SK-N-SH treated with all-trans-retinoic acid at 6 μM for 48 hours (cell line): Measurements from ENCODE around the gene SLC22A9.

Experiments
- ATAC-seq: fragments of 200-7000 bp; cut with Tn5 transposase; 3 replicates; pipeline ENCODE4 v1.9.1; 2020; ENCODE audit warnings: mild to moderate bottlenecking, moderate library complexity
- ARNTL ChIP-seq: fragments of 450-650 bp; formaldehyde crosslinking; IDR thresholded peaks from 2 replicates; pipeline ENCODE4 v1.5.0; 2020; ENCODE audit warnings: low read depth, mild to moderate bottlenecking, moderate library complexity, borderline replicate concordance
- BACH2 ChIP-seq: fragments of 250-450 bp; sonication (Bioruptor Pico); IDR thresholded peaks from 2 replicates; pipeline ENCODE4 v1.9.0; 2021; ENCODE audit warnings: mild to moderate bottlenecking, borderline replicate concordance
- CSDC2 ChIP-seq: fragments of 250-450 bp; sonication (Bioruptor Pico); IDR thresholded peaks from 2 replicates; pipeline ENCODE4 v1.5.0; 2020; ENCODE audit warnings: mild to moderate bottlenecking, moderate library complexity
- CSRNP3 ChIP-seq: fragments of 250-450 bp; sonication (Bioruptor Pico); IDR thresholded peaks from 2 replicates; pipeline ENCODE4 v1.5.1; 2021; ENCODE audit warnings: mild to moderate bottlenecking, moderate library complexity
- ESRRG ChIP-seq: fragments of 250-450 bp; sonication (Bioruptor Pico); IDR thresholded peaks from 2 replicates; pipeline ENCODE4 v1.6.1; 2021; ENCODE audit warnings: mild to moderate bottlenecking
- GLIS3 ChIP-seq: fragments of 250-450 bp; sonication (Bioruptor Pico); IDR thresholded peaks from 2 replicates; pipeline ENCODE4 v1.5.0; 2020; ENCODE audit warnings: mild to moderate bottlenecking, moderate library complexity
- ISL1 ChIP-seq: fragments of 250-450 bp; sonication (Bioruptor Pico); IDR thresholded peaks from 2 replicates; pipeline ENCODE4 v2.1.2; 2022; ENCODE audit warnings: mild to moderate bottlenecking, moderate library complexity
- OSR1 ChIP-seq: fragments of 250-450 bp; sonication (Bioruptor Pico); IDR thresholded peaks from 2 replicates; pipeline ENCODE4 v1.8.0; 2022; ENCODE audit warnings: moderate library complexity, mild to moderate bottlenecking, inconsistent platforms
- PPARA ChIP-seq: fragments of 250-450 bp; sonication (Bioruptor Pico); IDR thresholded peaks from 2 replicates; pipeline ENCODE4 v1.5.0; 2020; ENCODE audit warnings: mild to moderate bottlenecking, borderline replicate concordance
- RARB ChIP-seq: fragments of 250-450 bp; sonication (Bioruptor Pico); IDR thresholded peaks from 2 replicates; pipeline ENCODE4 v1.8.0; 2021; ENCODE audit warnings: mild to moderate bottlenecking, moderate library complexity
- TCF4 ChIP-seq: fragments of 250-450 bp; sonication (Bioruptor Pico); IDR thresholded peaks from 2 replicates; pipeline ENCODE4 v1.8.0; 2021; ENCODE audit warnings: mild to moderate bottlenecking, moderate library complexity, borderline replicate concordance
- TOX ChIP-seq: fragments of 250-450 bp; sonication (Bioruptor Pico); IDR thresholded peaks from 2 replicates; pipeline ENCODE4 v1.8.0; 2021; ENCODE audit warnings: mild to moderate bottlenecking, moderate library complexity, borderline replicate concordance
- ZFP30 ChIP-seq: fragments of 450-650 bp; formaldehyde crosslinking; IDR thresholded peaks from 2 replicates; pipeline ENCODE4 v1.5.0; 2022; ENCODE audit warnings: mild to moderate bottlenecking, moderate library complexity
- ZNF565 ChIP-seq: fragments of 450-650 bp; formaldehyde crosslinking; conservative IDR thresholded peaks from 2 replicates; pipeline ENCODE4 v1.5.0; 2020; ENCODE audit warnings: low read depth, mild to moderate bottlenecking, moderate library complexity
- ZNF70 ChIP-seq: fragments of 450-650 bp; formaldehyde crosslinking; IDR thresholded peaks from 2 replicates; pipeline ENCODE4 v1.5.0; 2020; ENCODE audit warnings: mild to moderate bottlenecking, moderate library complexity
- ZNF8 ChIP-seq: fragments of 450-650 bp; formaldehyde crosslinking; IDR thresholded peaks from 2 replicates; pipeline ENCODE4 v1.5.0; 2020; ENCODE audit warnings: mild to moderate bottlenecking, moderate library complexity
- TF ChIP-seq, protein P1 (sequence below): fragments of 250-450 bp; sonication (Bioruptor Pico); IDR thresholded peaks from 2 replicates; pipeline ENCODE4 v1.5.0; 2020; ENCODE audit warnings: mild to moderate bottlenecking, moderate library complexity
- TF ChIP-seq, protein P2 (sequence below): fragments of 250-450 bp; sonication (Bioruptor Pico); IDR thresholded peaks from 2 replicates; pipeline ENCODE4 v1.5.1; 2020; ENCODE audit warnings: low read depth, mild to moderate bottlenecking, moderate library complexity
- TF ChIP-seq, protein P3 (sequence below): fragments of 250-450 bp; sonication (Bioruptor Pico); IDR thresholded peaks from 2 replicates; pipeline ENCODE4 v1.8.0; 2021; ENCODE audit warnings: low read depth, mild to moderate bottlenecking, moderate library complexity, borderline replicate concordance
- TF ChIP-seq, protein P4 (sequence below): fragments of 250-450 bp; sonication (Bioruptor Pico); IDR thresholded peaks from 2 replicates; pipeline ENCODE4 v1.8.0; 2020; ENCODE audit warnings: mild to moderate bottlenecking, moderate library complexity, borderline replicate concordance

SLC22A9 gene

DNA sequence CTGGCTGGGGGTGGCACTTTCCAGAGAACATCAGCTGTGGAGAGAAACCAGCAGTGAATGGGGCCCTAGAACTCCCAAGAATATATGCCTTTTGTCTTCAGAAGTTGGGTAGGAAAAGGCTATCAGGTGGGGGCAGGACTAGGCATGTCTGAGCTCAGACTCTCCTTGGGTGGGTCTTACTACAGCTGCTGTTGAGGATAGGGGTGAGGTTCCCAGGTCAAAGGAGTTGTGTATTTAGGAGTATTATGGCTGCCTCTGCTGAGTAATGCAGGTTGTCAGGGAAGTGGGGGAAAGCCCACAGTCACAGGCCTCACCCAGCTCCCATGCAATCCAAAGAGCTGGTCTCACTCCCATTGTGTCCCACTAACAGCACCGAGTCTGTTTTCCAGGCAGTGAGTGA lies 26.1 kb downstream of the SLC22A9 start (continued):
- TF ChIP-seq, protein P1, sequence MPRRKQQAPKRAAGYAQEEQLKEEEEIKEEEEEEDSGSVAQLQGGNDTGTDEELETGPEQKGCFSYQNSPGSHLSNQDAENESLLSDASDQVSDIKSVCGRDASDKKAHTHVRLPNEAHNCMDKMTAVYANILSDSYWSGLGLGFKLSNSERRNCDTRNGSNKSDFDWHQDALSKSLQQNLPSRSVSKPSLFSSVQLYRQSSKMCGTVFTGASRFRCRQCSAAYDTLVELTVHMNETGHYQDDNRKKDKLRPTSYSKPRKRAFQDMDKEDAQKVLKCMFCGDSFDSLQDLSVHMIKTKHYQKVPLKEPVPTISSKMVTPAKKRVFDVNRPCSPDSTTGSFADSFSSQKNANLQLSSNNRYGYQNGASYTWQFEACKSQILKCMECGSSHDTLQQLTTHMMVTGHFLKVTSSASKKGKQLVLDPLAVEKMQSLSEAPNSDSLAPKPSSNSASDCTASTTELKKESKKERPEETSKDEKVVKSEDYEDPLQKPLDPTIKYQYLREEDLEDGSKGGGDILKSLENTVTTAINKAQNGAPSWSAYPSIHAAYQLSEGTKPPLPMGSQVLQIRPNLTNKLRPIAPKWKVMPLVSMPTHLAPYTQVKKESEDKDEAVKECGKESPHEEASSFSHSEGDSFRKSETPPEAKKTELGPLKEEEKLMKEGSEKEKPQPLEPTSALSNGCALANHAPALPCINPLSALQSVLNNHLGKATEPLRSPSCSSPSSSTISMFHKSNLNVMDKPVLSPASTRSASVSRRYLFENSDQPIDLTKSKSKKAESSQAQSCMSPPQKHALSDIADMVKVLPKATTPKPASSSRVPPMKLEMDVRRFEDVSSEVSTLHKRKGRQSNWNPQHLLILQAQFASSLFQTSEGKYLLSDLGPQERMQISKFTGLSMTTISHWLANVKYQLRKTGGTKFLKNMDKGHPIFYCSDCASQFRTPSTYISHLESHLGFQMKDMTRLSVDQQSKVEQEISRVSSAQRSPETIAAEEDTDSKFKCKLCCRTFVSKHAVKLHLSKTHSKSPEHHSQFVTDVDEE (CRISPR knock-in tag): no peak
- TF ChIP-seq ZNF565 (no peak), TOX (CRISPR knock-in tag) (no peak), ZNF8 (CRISPR knock-in tag) (no peak), GLIS3 (CRISPR knock-in tag) (no peak), PPARA (CRISPR knock-in tag) (no peak), RARB (CRISPR knock-in tag) (no peak), ZFP30 (CRISPR knock-in tag) (no peak), BACH2 (CRISPR knock-in tag) (no peak), CSDC2 (CRISPR knock-in tag) (no peak), OSR1 (CRISPR knock-in tag) (no peak), TCF4 (CRISPR knock-in tag) (no peak)
- TF ChIP-seq, protein P2, sequence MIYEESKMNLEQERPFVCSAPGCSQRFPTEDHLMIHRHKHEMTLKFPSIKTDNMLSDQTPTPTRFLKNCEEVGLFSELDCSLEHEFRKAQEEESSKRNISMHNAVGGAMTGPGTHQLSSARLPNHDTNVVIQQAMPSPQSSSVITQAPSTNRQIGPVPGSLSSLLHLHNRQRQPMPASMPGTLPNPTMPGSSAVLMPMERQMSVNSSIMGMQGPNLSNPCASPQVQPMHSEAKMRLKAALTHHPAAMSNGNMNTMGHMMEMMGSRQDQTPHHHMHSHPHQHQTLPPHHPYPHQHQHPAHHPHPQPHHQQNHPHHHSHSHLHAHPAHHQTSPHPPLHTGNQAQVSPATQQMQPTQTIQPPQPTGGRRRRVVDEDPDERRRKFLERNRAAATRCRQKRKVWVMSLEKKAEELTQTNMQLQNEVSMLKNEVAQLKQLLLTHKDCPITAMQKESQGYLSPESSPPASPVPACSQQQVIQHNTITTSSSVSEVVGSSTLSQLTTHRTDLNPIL: no peak
- TF ChIP-seq, all 23 proteins: peak for 0

DNA sequence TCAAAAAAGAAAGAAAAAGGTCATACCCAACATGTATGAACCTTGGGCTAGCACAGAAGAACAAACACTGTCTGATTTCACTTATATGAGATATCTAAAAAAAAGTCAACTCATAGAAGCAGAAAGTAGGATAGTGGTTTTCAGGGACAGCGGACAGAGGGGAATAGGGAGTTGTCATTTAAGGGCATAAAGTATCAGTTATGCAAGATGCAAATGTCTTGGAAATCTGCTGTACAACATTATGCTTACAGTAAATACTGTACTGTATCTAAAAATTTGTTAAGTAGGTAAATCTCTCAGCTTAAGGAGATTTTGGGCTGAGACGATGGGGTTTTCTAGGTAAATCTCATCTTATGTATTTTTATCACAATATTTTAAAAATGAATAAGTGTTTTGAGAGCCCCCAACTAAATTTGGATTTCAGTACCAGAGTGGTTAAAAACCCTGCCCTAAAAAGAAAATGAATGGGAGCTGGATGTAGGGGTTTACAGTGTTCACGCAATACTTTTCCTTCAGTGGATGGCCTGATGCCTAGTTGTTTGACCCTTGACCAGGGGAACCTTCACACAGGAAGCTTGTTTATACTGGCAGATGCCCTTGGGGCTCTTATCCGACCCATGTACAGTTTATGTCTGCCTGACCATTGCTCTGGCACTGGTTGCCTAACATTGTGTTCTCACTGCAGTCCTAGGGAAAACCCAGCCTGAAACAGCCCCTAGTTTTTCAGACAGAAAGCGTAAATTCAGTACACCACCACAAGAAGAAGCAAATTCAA lies 34.8 kb downstream of the SLC22A9 start:
- ATAC-seq: no peak
- TF ChIP-seq, protein P2: no peak
- TF ChIP-seq ESRRG (CRISPR knock-in tag) (no peak), CSRNP3 (CRISPR knock-in tag) (no peak), ARNTL (CRISPR knock-in tag) (no peak), ZNF8 (CRISPR knock-in tag) (no peak), ZNF565 (no peak), PPARA (CRISPR knock-in tag) (no peak), GLIS3 (CRISPR knock-in tag) (no peak), OSR1 (CRISPR knock-in tag) (no peak), ZFP30 (CRISPR knock-in tag) (no peak), ZNF70 (CRISPR knock-in tag) (no peak), ISL1 (no peak), TCF4 (CRISPR knock-in tag) (no peak)
- TF ChIP-seq, protein P3, sequence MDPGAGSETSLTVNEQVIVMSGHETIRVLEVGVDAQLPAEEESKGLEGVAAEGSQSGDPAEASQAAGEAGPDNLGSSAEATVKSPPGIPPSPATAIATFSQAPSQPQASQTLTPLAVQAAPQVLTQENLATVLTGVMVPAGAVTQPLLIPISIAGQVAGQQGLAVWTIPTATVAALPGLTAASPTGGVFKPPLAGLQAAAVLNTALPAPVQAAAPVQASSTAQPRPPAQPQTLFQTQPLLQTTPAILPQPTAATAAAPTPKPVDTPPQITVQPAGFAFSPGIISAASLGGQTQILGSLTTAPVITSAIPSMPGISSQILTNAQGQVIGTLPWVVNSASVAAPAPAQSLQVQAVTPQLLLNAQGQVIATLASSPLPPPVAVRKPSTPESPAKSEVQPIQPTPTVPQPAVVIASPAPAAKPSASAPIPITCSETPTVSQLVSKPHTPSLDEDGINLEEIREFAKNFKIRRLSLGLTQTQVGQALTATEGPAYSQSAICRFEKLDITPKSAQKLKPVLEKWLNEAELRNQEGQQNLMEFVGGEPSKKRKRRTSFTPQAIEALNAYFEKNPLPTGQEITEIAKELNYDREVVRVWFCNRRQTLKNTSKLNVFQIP: no peak
- TF ChIP-seq, protein P1 (CRISPR knock-in tag): no peak
- TF ChIP-seq, protein P4, sequence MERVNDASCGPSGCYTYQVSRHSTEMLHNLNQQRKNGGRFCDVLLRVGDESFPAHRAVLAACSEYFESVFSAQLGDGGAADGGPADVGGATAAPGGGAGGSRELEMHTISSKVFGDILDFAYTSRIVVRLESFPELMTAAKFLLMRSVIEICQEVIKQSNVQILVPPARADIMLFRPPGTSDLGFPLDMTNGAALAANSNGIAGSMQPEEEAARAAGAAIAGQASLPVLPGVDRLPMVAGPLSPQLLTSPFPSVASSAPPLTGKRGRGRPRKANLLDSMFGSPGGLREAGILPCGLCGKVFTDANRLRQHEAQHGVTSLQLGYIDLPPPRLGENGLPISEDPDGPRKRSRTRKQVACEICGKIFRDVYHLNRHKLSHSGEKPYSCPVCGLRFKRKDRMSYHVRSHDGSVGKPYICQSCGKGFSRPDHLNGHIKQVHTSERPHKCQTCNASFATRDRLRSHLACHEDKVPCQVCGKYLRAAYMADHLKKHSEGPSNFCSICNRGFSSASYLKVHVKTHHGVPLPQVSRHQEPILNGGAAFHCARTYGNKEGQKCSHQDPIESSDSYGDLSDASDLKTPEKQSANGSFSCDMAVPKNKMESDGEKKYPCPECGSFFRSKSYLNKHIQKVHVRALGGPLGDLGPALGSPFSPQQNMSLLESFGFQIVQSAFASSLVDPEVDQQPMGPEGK (CRISPR knock-in tag): no peak
